GM18499 (cell line): ENCODE measurements around the gene OTUD3.
"Not testable (repeated sequence)": the region's sequence is repeated elsewhere in the genome, so short reads cannot be mapped to it uniquely, and the experiment has no call there.

ENCODE experiments used
- ATAC-seq: cut with Tn5 transposase; IDR thresholded peaks from one replicate; pipeline ENCODE4 v1.9.1; 2021; ENCODE audit warnings: moderate number of reproducible peaks; ENCODE audit not compliant: insufficient read depth, unreplicated experiment

The OTUD3 gene

GRCh38 chr1:19882111-19883071 lies at the start of gene OTUD3:
Gene OTUD3, plus strand, starts transcription at chr1:19882395. Its CDS starts 119 bp downstream, at chr1:19882514.
- ATAC-seq, result peak; percentile 89

- ATAC-seq, result no peak
These were observed 46.6 kb upstream of the OTUD3 start for GRCh38 chr1:19835578-19835977.

- ATAC-seq, result no peak
These were observed 44.3 kb upstream of the OTUD3 start for GRCh38 chr1:19837866-19838265.

GRCh38 chr1:19840228-19840627 lies 42.0 kb upstream of the OTUD3 start:
- ATAC-seq, result no peak

- ATAC-seq, result no peak
These were observed 37.3 kb upstream of the OTUD3 start for GRCh38 chr1:19844731-19845495.

GRCh38 chr1:19845555-19845954 lies 36.6 kb upstream of the OTUD3 start:
- ATAC-seq, result no peak

- no peak for ATAC-seq
These were observed 35.9 kb upstream of the OTUD3 start for GRCh38 chr1:19846338-19846737.

- ATAC-seq, result not testable (repeated sequence)
These were observed 34.9 kb upstream of the OTUD3 start for GRCh38 chr1:19847334-19847733.

- not testable (repeated sequence) for ATAC-seq
These were observed 32.9 kb upstream of the OTUD3 start for GRCh38 chr1:19849307-19849706.

GRCh38 chr1:19850214-19850613 lies 32.0 kb upstream of the OTUD3 start:
- no peak for ATAC-seq

- ATAC-seq, result no peak
These were observed 30.2 kb upstream of the OTUD3 start for GRCh38 chr1:19852036-19852435.

GRCh38 chr1:19854866-19855265 lies 27.3 kb upstream of the OTUD3 start:
- no peak for ATAC-seq

- ATAC-seq, result no peak
These were observed 23.3 kb upstream of the OTUD3 start for GRCh38 chr1:19858893-19859292.

GRCh38 chr1:19859876-19860275 lies 22.3 kb upstream of the OTUD3 start:
- no peak for ATAC-seq

GRCh38 chr1:19860418-19860817 lies 21.8 kb upstream of the OTUD3 start:
- ATAC-seq, result no peak

GRCh38 chr1:19861034-19861433 lies 21.2 kb upstream of the OTUD3 start:
- no peak for ATAC-seq

GRCh38 chr1:19861842-19862530 lies 20.2 kb upstream of the OTUD3 start:
- no peak for ATAC-seq

GRCh38 chr1:19862944-19863343 lies 19.3 kb upstream of the OTUD3 start:
- no peak for ATAC-seq

- no peak for ATAC-seq
These were observed 17.5 kb upstream of the OTUD3 start for GRCh38 chr1:19864570-19865160.

GRCh38 chr1:19866029-19866428 lies 16.2 kb upstream of the OTUD3 start:
- no peak for ATAC-seq
